A204.1 (cell line): ENCODE results near the gene TPRX1.
"Not testable (repeated sequence)": the region's sequence is repeated elsewhere in the genome, so short reads cannot be mapped to it uniquely, and the experiment has no call there.

Source experiments
- FAIRE-seq: peaks from 2 replicates; lab custom pipeline; 2012; peaks lifted over from hg19 to GRCh38; lab: Jason Lieb, UNC

The TPRX1 gene

GRCh38 chr19:47804451-47804850 lies at the start of gene TPRX1:
Gene TPRX1, minus strand, starts transcription at chr19:47804551. Its CDS starts 12 bp downstream, at chr19:47804539.
- FAIRE-seq, result not testable (repeated sequence)

- FAIRE-seq, result no peak
These were observed 48.7 kb upstream of the TPRX1 start for GRCh38 chr19:47853003-47853402.

GRCh38 chr19:47848823-47849473 lies 44.6 kb upstream of the TPRX1 start:
- FAIRE-seq, result no peak

GRCh38 chr19:47848425-47848822 lies 44.1 kb upstream of the TPRX1 start:
- FAIRE-seq, result no peak

- FAIRE-seq, result no peak
These were observed 38.6 kb upstream of the TPRX1 start for GRCh38 chr19:47842941-47843340.

GRCh38 chr19:47839913-47840312 lies 35.6 kb upstream of the TPRX1 start:
- no peak for FAIRE-seq

GRCh38 chr19:47839411-47839810 lies 35.1 kb upstream of the TPRX1 start:
- FAIRE-seq, result no peak

- FAIRE-seq, result no peak
These were observed 31.7 kb upstream of the TPRX1 start for GRCh38 chr19:47836038-47836437.

GRCh38 chr19:47832723-47833122 lies 28.4 kb upstream of the TPRX1 start:
- no peak for FAIRE-seq

- no peak for FAIRE-seq
These were observed 22.4 kb upstream of the TPRX1 start for GRCh38 chr19:47826800-47827199.

GRCh38 chr19:47824396-47824795 lies 20.0 kb upstream of the TPRX1 start:
- no peak for FAIRE-seq

GRCh38 chr19:47821460-47822020 lies 17.2 kb upstream of the TPRX1 start, which contains the start of gene CRX:
Gene CRX, plus strand, starts transcription at chr19:47821937. Its CDS starts 12,507 bp downstream, at chr19:47834444.
- no peak for FAIRE-seq

- FAIRE-seq, result no peak
These were observed 16.1 kb upstream of the TPRX1 start for GRCh38 chr19:47820410-47820809.

- FAIRE-seq, result no peak
These were observed 15.5 kb upstream of the TPRX1 start for GRCh38 chr19:47819858-47820257.

- FAIRE-seq, result not testable (repeated sequence)
These were observed 13.9 kb upstream of the TPRX1 start for GRCh38 chr19:47818221-47818620.

- not testable (repeated sequence) for FAIRE-seq
These were observed 11.9 kb upstream of the TPRX1 start for GRCh38 chr19:47816270-47816669.

GRCh38 chr19:47813995-47814328 lies 9.6 kb upstream of the TPRX1 start:
- no peak for FAIRE-seq

GRCh38 chr19:47813304-47813994 lies 9.1 kb upstream of the TPRX1 start:
- FAIRE-seq, result no peak

GRCh38 chr19:47806435-47806834 lies 2.1 kb upstream of the TPRX1 start:
- FAIRE-seq, result no peak

GRCh38 chr19:47805313-47805712 lies 962 bp upstream of the TPRX1 start:
- FAIRE-seq, result no peak

- not testable (repeated sequence) for FAIRE-seq
These were observed 680 bp downstream of the TPRX1 start for GRCh38 chr19:47803671-47804070.

GRCh38 chr19:47803148-47803547 lies 1.2 kb downstream of the TPRX1 start:
- FAIRE-seq, result not testable (repeated sequence)

GRCh38 chr19:47802521-47803043 lies 1.8 kb downstream of the TPRX1 start:
- no peak for FAIRE-seq
